Left colon (tissue), 2 donors: Measurements from ENCODE around the gene ANKRD29. TPM values are rescaled to one million over a fixed set of nuclear protein-coding genes. Genes with fewer than 3 reads are reported as not detected.

Source experiments
- ATAC-seq: fragments of 200-7000 bp; cut with Tn5 transposase; one replicate; pipeline ENCODE4 v1.9.1; 2020; ENCODE audit warnings: mild to moderate bottlenecking, moderate library complexity
- DNase-seq, 2 donors: peaks; one replicate each; pipeline ENCODE4 v3.0.0-alpha.2; 2020
- intact Hi-C, 2 donors: fragments of 100-400 bp; cut with DNase I in 1 of 2; cut with micrococcal nuclease in 1 of 2; formaldehyde crosslinking; loops; one replicate each; pipeline versions ENCODE4 v1.11.2 to v1.14.0; 2022; cut with DNase I, micrococcal nuclease
- total RNA-seq, 2 donors: library from RNA; stranded (reverse); fragmentation: NEBNext Ultra II Directional; extraction: Animal tissue kit (Norgen Biotek cat#: 25700); gene quantifications; one replicate each; pipeline ENCODE4 v1.2.1, GENCODE V29; 2021
- donor health status: DM: no; HTN: no; CAD: no.
- donor health status: DM: yes; HTN: yes; CAD: no.

Gene ANKRD29
- total RNA-seq, 2 donors from 2014 or later = 1.2 to 2.5 TPM

- intact Hi-C loops = no loop called here
- ATAC-seq = peak; percentile 29
- peak in 1 of 2 donors; percentile 36 for DNase-seq
Measured at GRCh38 chr18:23689616-23690504, 27.1 kb upstream of the ANKRD29 start.

DNA sequence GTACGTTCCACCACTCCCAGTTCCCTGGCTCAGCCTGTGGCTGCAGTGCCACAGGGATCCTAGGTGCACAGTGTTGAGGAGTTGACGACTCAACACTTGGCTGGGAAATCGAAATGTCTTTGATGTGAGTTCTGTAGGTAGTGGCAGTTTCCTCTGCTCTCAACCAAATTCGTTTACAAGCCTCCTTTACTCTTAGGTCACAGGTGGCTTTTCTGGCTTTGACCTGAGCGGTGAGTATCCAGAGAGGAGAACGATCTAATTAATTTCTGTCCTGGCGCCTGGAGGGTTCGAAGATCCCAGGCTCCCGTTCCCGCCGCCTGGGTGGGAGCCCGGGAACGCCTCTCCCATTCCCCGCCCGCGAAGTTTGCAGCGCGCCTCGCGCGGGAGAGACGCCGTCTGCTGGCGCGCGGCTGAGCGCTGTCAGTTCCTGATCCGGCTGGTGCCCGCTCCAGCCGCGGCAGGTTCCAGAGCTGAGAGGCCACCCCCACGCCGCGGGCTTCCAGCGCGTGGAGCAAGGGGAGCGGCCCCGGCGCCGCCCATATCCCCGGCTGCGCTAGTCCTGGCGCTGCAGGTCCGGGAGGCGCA lies 26.4 kb upstream of the ANKRD29 start, which contains the start of gene LAMA3:
TSS of gene LAMA3 (plus strand) at position 423 of the 585 bp plus-strand sequence. CDS start 231 bp downstream, outside the sequence.
- intact Hi-C loops = no loop called here
- peak; percentile 50 to 66 for DNase-seq
- ATAC-seq = peak; percentile 82

GRCh38 chr18:23688528-23688927 lies 25.8 kb upstream of the ANKRD29 start:
- no peak for ATAC-seq
- no peak for DNase-seq
- intact Hi-C loops = no loop called here

DNA sequence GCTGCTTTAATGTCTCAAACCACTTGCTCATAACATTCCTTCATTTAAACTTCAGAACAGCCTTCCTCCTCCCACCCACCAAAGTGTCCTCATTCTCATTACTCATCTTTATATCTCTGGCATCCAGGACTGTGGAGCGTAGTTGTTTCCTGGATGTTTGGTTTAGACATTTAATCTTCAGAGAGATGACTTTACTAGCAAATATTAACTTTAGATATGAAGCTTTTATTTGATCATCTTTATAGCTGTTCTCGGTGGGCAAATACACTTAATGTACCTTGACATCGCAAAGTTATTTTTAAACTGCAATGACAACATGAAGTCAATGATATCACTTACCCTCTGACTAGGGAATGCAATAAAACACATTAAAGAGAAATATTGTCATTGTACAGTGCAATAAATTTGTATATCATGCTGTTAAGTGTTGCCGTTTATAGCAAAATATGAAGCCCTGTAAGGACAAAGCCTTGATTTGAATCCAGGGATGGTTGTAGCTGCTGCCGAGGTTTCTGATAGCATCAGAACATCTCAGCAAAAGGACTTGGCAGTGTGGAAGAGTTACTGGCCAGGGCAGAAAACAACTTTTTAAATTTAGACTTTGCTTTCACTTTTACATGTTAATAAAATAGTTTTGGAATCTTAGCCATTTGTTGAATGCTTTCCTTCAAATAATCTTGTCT lies 21.9 kb upstream of the ANKRD29 start:
- intact Hi-C loops = no loop called here
- ATAC-seq = peak; percentile 68
- no peak for DNase-seq

DNA sequence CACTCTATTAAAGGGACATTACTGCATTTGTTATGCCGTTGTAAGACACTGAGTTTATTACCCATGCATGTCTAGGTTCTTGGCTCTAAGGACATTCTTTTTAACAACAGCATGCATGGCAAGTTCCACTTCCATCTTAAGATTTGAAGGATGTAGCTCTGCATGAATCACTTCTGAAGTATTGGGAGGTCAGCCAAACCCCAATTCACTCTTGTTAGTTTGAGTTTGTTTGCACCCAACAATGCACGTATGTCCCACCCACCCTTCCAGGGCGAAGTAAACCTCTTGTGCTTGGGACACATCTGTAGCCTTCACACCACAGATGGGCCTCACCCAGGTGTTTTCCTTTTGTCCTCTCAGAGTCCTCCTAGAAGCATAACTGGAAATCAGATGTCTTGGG lies 21.0 kb upstream of the ANKRD29 start:
- ATAC-seq (no peak), DNase-seq (no peak)
- intact Hi-C loops = no loop called here

DNA sequence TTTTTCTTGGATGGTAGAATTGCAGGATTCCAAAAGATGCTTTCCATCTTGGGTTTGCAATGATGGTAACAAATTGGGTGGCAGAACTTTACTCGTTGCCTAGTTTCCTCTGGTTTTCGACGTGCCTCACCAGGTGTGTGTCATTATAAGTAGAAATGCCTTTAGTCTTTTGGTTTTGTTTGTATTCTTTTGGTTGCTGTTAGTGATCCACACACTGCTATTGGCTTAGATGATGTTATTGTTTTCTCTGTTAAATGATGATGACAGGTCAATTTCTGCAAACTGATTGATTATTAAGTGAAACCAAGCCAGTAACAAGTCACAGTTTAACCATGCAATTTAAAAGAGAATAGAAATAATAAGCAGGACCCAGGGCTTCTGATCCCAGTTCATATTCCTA lies 20.4 kb upstream of the ANKRD29 start:
- DNase-seq (no peak), ATAC-seq (no peak)
- intact Hi-C loops = no loop called here

DNA sequence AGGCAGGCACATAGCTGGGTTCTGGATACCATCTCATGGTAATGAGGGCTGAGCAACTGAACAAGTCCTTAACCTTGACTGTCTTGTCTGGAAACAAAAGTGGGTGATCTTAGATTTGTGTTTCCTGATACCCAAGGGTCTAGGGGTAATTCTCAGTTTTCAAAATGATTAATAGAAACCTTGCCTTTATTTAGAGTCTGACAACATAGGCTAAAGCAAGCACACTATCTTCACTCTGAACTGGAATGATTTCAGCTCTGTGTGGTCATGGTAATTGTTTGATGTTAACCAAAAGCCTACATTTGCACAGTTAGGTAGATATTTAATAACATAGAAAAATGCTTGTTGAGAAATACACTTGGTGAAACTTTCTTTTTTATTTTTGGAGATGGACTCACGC lies 19.8 kb upstream of the ANKRD29 start:
- DNase-seq = no peak
- intact Hi-C loops = no loop called here
- no peak for ATAC-seq

DNA sequence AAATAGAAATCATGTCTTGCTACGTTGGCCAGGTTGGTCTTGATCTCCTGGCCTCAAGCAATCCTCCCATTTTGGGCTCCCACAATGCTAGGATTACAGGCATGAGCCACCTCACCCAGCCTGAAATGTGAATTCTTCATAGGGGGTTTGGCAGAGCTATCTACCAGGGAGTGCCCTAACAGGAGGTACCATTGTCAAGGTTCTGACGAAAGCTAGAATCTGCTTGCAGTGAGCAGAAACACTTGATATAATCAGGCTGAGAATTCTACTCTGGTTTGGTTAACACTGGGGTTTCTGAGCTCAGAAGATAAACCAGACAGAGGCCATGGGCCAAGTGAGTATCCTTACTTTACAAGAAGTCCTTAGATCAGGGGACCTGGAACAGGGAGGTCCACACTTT lies 19.3 kb upstream of the ANKRD29 start:
- ATAC-seq = no peak
- intact Hi-C loops = no loop called here
- DNase-seq = no peak

GRCh38 chr18:23675896-23676295 lies 13.2 kb upstream of the ANKRD29 start:
- intact Hi-C loops = no loop called here
- no peak for DNase-seq
- no peak for ATAC-seq

DNA sequence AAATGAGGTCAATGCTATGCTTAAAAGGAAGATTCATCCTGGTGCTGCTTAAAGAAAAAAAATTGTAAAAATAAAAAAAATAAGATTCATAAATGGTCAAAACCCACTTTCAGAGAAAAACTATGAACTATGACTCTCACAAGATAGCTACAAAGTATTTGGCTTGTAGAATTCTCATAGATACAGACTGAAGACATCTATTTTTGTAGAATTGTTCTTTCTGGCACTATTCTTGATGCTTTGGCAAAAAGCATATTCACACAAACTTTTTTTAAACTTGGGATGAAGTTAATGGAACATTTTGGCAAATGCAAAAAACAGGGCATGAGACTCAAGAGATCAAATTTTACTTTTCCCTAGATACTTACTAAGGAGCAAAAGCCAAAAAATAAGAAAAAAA lies 12.5 kb upstream of the ANKRD29 start:
- DNase-seq = no peak
- intact Hi-C loops = no loop called here
- ATAC-seq = no peak

DNA sequence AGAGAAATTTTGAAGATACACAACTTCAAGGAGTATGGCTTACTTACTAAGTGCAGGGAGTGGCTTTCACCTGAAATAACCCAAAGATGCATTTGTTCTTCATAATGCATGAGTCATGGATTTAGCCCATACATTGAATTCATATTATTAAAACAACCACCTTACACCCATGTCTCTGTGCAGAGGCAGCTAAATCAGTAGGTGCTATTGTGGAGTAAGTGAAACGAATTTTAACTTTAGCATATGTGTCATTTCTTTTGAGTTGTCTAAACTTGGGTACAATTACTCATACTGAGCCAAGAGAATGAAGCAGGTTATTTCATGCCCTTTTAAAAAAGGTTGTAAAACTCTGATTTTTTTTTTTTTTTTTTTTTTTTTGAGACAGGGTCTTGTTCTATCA lies 11.0 kb upstream of the ANKRD29 start:
- intact Hi-C loops = no loop called here
- DNase-seq = no peak

DNA sequence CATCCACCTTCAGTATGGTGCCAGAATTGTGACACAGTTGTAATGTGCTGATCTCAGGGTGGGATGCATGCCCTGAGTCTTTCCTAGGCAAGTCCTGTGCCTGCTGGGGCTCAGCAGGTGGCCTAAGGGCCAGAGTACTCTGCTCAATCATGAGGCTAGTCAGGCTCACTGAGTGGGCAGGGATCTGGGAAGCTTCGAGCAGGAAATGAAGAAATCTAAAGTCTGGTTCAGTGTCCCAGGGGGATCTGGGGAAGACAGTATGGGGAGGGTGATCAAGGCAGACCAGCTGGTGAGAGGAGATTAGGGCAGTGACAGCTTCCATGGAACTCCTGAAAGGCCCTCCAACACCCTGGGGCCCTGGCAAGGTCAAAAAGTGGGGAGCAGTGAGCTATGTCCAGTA lies 8.9 kb upstream of the ANKRD29 start:
- no peak for ATAC-seq
- intact Hi-C loops = no loop called here
- no peak for DNase-seq

More for the DNA sequence above, 11.0 kb upstream of the ANKRD29 start:
- ATAC-seq = no peak

DNA sequence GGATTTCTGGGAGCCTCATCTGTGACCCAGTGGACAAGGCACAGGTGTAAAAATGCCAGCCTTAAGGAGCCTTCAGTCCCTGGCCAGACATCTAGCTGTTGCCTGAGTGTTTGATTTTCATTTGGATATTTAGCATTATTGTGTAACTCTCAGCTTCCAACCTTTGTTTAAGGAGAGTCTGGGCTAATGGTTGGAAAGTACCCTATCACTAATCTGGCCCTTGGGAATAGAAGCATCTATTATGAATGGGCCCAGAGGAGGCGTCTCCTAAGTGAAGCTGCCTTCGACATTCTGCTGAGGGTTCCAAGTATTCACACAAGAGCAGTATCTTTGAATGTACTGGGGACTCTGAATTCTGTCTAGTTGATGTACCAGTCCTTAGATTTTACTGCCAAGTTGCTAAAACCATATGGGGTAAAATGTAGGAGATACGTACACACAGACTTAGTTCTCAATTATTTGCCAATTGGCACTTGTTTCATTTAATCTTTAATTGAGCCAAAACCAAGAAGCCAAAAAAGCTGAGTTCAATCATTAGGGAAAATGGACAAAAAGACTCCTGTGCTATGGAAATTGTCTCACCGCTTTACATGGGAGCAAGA lies 7.2 kb upstream of the ANKRD29 start:
- intact Hi-C loops = no loop called here
- DNase-seq = no peak
- no peak for ATAC-seq

DNA sequence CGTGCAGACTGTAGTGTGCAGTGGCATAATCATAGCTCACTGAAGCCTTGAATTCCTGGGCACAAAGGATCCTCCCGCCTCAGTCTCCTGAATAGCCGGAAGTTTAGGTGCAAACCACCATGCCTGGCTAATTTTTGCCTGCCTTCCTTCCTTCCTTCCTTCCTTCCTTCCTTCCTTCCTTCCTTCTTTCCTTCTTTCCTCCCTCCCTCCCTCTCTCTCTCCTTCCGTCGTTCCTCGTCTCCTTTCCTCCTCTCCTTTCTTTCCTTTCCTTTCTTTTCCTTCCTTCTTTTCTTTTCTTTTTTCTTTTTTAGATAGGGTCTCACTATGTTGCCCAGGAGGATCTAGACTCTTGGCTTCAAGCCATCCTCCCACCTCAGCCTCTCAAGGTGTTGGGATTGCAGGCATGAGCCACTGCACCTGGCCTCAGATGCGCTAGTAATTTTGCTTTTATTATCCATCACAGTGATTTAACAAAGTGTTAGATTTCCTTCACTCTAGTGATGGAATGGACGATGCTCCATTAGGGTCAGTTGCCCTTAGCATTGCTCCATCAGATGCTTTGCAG lies 6.6 kb upstream of the ANKRD29 start:
- intact Hi-C loops = no loop called here
- ATAC-seq (no peak), DNase-seq (no peak)

- intact Hi-C loops = no loop called here
- ATAC-seq (peak; percentile 95), DNase-seq (peak; percentile 47 to 66)
Measured at GRCh38 chr18:23668731-23669130, 6.0 kb upstream of the ANKRD29 start.

DNA sequence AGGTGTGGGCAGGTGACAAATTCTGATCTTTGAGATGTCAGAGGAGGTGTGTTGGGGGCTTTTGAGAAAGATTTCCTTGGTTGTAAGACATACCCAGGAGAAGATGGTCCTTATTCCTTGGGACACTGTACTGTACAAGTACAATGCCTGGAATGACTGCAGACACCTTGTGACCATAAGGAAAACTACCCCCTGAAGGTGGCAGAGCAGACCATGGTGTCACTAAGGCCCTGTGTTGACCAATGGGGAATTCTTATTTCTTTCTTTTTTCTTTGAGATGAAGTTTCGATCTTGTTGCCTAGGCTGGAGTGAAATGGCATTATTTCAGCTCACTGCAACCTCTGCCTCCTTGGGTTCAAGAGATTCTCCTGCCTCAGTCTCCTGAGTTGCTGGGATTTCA lies 4.4 kb upstream of the ANKRD29 start:
- intact Hi-C loops = no loop called here
- no peak for DNase-seq
- no peak for ATAC-seq

DNA sequence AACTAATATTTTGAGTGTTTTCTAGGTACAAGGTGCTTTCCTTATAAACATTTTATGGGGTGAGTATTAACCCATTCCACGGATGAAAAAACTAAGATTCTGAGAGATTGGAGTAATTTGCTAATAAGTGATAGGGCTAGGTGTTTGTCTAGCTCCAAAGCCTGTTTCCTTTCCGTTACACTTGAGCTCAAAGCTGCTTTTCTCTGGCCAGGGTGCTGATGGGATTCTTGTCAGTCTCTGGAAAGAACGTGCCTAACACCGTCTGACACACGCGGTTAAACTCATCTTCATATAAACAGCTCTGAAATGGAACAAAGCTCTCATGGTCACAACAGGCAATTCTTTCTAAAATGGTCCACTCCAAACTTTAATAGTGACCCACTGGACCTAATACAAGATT lies 2.0 kb upstream of the ANKRD29 start:
- DNase-seq (no peak), ATAC-seq (no peak)
- intact Hi-C loops = no loop called here

DNA sequence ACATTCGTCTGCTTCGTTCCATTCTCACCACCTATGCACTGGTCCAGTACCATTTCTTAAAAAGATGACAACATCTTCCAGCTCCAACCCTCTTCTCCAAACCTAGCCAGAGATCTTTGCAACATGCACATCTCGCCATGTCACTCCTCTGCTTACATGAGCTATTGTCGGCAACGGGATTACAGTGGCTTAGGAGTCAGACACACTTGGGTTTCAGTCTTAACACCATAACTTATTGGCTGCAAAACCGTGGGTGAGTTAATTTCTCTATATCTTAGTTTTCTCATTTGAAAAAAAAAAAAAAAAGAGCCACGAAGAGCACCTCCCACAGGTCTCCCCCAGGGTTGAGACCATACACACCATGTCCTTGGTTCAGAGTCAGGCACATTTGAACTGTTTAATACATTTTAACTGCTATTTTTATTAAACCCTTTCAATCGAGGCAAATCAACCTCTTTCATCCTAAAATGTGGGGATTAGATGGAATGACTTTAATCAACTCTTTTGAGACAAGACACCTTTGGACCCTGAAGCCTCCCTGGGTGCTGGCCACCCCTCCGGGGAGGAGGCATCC lies 889 bp downstream of the ANKRD29 start:
- ATAC-seq = no peak
- no peak for DNase-seq
- intact Hi-C loops = no loop called here

GRCh38 chr18:23658285-23658684 lies 4.4 kb downstream of the ANKRD29 start:
- DNase-seq = no peak
- intact Hi-C loops = no loop called here
- no peak for ATAC-seq
